HepG2 (cell line): Measurements from ENCODE around the gene RIPK3. TPM values are rescaled to one million over a fixed set of nuclear protein-coding genes. Genes with fewer than 3 reads are reported as not detected.
A peak's percentile ranks its signal among the peaks of the same experiment; 100 is the strongest.

Experiments used
- ASH2L ChIP-seq: fragments of 300-600, 200-600 bp; sonication (generic); IDR thresholded peaks from 2 replicates; pipeline ENCODE4 v1.7.0; 2017; ENCODE audit warnings: low read depth, mild to moderate bottlenecking, moderate library complexity, mixed read lengths, low read length; ENCODE audit not compliant: insufficient read length
- ELF3 ChIP-seq: IDR thresholded peaks from 2 replicates; pipeline ENCODE4 v1.6.1; 2016; ENCODE audit warnings: missing genetic modification reagents, missing compliant biosample characterization
- GATAD1 ChIP-seq: IDR thresholded peaks from 2 replicates; pipeline ENCODE4 v1.6.1; 2016; ENCODE audit warnings: missing genetic modification reagents, missing compliant biosample characterization
- HDAC2 ChIP-seq: sonication (generic); formaldehyde crosslinking; IDR thresholded peaks from 2 replicates; pipeline ENCODE4 v1.4.0; 2020; ENCODE audit warnings: missing genetic modification reagents
- HNRNPK ChIP-seq: fragments of 200-400 bp; formaldehyde crosslinking; IDR thresholded peaks from 2 replicates; pipeline ENCODE4 v1.6.1; 2018; ENCODE audit warnings: low read length, low read depth, moderate library complexity, mild to moderate bottlenecking; ENCODE audit not compliant: poor library complexity, severe bottlenecking
- IRX3 ChIP-seq: sonication (generic); formaldehyde crosslinking; IDR thresholded peaks from 2 replicates; pipeline ENCODE4 v1.8.1; 2023; ENCODE audit warnings: mild to moderate bottlenecking, low read depth, missing genetic modification reagents, borderline replicate concordance
- MED1 ChIP-seq: sonication (generic); formaldehyde crosslinking; IDR thresholded peaks from 2 replicates; pipeline ENCODE4 v1.4.0; 2020; ENCODE audit warnings: missing genetic modification reagents
- MEF2D ChIP-seq: sonication (generic); formaldehyde crosslinking; IDR thresholded peaks from 2 replicates; pipeline ENCODE4 v1.5.1; 2020; ENCODE audit warnings: mild to moderate bottlenecking, missing genetic modification reagents
- MIER3 ChIP-seq: IDR thresholded peaks from 2 replicates; pipeline ENCODE4 v1.6.1; 2016; ENCODE audit warnings: missing compliant biosample characterization, borderline replicate concordance
- NFATC3 ChIP-seq: sonication (generic); formaldehyde crosslinking; IDR thresholded peaks from 2 replicates; pipeline ENCODE4 v1.5.1; 2020; ENCODE audit warnings: mild to moderate bottlenecking, missing genetic modification reagents
- SAP130 ChIP-seq: IDR thresholded peaks from 2 replicates; pipeline ENCODE4 v1.6.1; 2016; ENCODE audit warnings: low read depth
- ZBTB3 ChIP-seq: sonication (generic); formaldehyde crosslinking; IDR thresholded peaks from 2 replicates; pipeline ENCODE4 v1.4.0; 2020; ENCODE audit warnings: low read depth, mild to moderate bottlenecking, moderate library complexity, missing genetic modification reagents, borderline replicate concordance
- ZFX ChIP-seq: sonication (generic); formaldehyde crosslinking; IDR thresholded peaks from 2 replicates; pipeline ENCODE4 v1.4.0; 2020; ENCODE audit warnings: mild to moderate bottlenecking, low read depth, missing genetic modification reagents, moderate library complexity
- ZNF556 ChIP-seq: sonication (generic); formaldehyde crosslinking; IDR thresholded peaks from 2 replicates; pipeline ENCODE4 v1.4.0; 2020; ENCODE audit warnings: mild to moderate bottlenecking, missing genetic modification reagents, borderline replicate concordance
- polyA plus RNA-seq, 8 experiments: library from polyadenylated mRNA; depleted of rRNA in 3 of 8; stranded (reverse) in 7 of 8; unstranded in 1 of 8; fragments of >200 nt; fragmentation: Illumina TruSeq in 4 of 8; extraction: Trizol in 4 of 8; gene quantifications; 2 replicates each; pipeline versions ENCODE4 v1.2.1 to v1.2.3, GENCODE V29; 2011 to 2016; ENCODE audit warnings: low read depth in 4 of 8, missing spikeins in 1 of 8, mixed read lengths in 1 of 8; ENCODE audit not compliant: insufficient read depth in 1 of 8
- total RNA-seq, 5 experiments: library from RNA; depleted of rRNA; stranded (reverse); fragments of >200 nt; fragmentation: Illumina TruSeq; extraction: Trizol; gene quantifications; 2 replicates each; pipeline ENCODE4 v1.2.3, GENCODE V29; 2016; ENCODE audit warnings: low read depth in 1 of 5
- TF ChIP-seq, protein P1 (sequence below): IDR thresholded peaks from 2 replicates; pipeline ENCODE4 v1.6.1; 2016; ENCODE audit warnings: low read depth, missing genetic modification reagents, missing compliant biosample characterization
- TF ChIP-seq, protein P2 (sequence below): sonication (generic); formaldehyde crosslinking; IDR thresholded peaks from 2 replicates; pipeline ENCODE4 v1.4.0; 2020; ENCODE audit warnings: mild to moderate bottlenecking, low read depth, missing genetic modification reagents
- TF ChIP-seq, protein P3 (sequence below): sonication (generic); formaldehyde crosslinking; IDR thresholded peaks from 2 replicates; pipeline ENCODE4 v1.4.0; 2020; ENCODE audit warnings: low read depth, mild to moderate bottlenecking, missing genetic modification reagents
- TF ChIP-seq, protein P4 (sequence below): IDR thresholded peaks from 2 replicates; pipeline ENCODE4 v1.6.1; 2016; ENCODE audit warnings: missing genetic modification reagents, missing compliant biosample characterization
- TF ChIP-seq, protein P5 (sequence below): sonication (generic); formaldehyde crosslinking; IDR thresholded peaks from 2 replicates; pipeline ENCODE4 v1.4.0; 2020; ENCODE audit warnings: mild to moderate bottlenecking, missing genetic modification reagents

RIPK3 gene
- total and polyA plus RNA-seq, 2 of the 13 experiments (the other 11 are each of a cell fraction or from before 2014, with no cell fraction given) = not detected

DNA sequence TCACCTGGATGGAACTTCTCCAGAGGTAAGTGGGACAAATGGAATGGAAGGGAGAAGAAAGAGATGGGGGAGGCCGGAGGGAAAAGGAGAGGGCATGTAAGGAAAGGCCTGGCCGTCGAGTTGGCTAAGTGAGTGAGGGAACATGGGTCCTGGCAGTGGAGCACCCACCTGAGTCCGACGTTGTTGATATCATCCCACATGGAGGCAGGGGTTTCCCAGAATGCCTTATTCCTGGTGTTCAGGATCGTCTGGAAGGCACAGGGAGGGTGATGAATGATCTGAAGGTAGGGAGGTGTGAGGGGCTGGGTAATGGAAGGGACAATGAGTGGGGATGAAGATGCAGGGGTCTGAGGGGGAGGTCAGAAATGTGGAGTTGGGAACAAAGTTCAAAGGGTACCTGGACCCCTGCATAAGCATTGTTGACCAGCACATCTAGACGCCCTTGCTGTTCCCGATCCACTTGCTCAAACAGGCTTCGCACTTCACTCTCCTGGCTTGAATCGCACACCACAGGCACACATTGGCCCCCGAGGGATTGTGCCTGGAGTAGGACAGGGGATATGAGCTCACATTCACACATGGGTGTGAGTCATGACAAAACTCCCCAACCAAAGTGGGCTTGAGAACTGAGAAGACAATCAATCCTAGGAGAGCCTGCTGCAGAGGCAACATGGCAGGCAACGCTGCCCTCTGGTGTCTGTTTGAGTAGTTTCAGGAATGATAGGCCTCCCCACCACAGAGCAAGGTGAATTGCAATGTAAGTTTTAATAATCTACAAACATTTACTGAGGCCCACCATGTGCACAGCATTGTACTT, 43.2 kb downstream of the RIPK3 start (continued):
- TF ChIP-seq, protein P1, sequence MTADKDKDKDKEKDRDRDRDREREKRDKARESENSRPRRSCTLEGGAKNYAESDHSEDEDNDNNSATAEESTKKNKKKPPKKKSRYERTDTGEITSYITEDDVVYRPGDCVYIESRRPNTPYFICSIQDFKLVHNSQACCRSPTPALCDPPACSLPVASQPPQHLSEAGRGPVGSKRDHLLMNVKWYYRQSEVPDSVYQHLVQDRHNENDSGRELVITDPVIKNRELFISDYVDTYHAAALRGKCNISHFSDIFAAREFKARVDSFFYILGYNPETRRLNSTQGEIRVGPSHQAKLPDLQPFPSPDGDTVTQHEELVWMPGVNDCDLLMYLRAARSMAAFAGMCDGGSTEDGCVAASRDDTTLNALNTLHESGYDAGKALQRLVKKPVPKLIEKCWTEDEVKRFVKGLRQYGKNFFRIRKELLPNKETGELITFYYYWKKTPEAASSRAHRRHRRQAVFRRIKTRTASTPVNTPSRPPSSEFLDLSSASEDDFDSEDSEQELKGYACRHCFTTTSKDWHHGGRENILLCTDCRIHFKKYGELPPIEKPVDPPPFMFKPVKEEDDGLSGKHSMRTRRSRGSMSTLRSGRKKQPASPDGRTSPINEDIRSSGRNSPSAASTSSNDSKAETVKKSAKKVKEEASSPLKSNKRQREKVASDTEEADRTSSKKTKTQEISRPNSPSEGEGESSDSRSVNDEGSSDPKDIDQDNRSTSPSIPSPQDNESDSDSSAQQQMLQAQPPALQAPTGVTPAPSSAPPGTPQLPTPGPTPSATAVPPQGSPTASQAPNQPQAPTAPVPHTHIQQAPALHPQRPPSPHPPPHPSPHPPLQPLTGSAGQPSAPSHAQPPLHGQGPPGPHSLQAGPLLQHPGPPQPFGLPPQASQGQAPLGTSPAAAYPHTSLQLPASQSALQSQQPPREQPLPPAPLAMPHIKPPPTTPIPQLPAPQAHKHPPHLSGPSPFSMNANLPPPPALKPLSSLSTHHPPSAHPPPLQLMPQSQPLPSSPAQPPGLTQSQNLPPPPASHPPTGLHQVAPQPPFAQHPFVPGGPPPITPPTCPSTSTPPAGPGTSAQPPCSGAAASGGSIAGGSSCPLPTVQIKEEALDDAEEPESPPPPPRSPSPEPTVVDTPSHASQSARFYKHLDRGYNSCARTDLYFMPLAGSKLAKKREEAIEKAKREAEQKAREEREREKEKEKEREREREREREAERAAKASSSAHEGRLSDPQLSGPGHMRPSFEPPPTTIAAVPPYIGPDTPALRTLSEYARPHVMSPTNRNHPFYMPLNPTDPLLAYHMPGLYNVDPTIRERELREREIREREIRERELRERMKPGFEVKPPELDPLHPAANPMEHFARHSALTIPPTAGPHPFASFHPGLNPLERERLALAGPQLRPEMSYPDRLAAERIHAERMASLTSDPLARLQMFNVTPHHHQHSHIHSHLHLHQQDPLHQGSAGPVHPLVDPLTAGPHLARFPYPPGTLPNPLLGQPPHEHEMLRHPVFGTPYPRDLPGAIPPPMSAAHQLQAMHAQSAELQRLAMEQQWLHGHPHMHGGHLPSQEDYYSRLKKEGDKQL (CRISPR knock-in tag) = no peak
- TF ChIP-seq IRX3 = no peak
- TF ChIP-seq ZBTB3 = no peak
- peak; percentile 76; the same call in 1 of the 2 replicates for TF ChIP-seq MIER3 (CRISPR knock-in tag)
- no peak for TF ChIP-seq ASH2L
- peak; percentile 81 for TF ChIP-seq ZFX (CRISPR knock-in tag)
- TF ChIP-seq MED1 (CRISPR knock-in tag) = no peak
- peak; percentile 80 for TF ChIP-seq MEF2D
- TF ChIP-seq, protein P2, sequence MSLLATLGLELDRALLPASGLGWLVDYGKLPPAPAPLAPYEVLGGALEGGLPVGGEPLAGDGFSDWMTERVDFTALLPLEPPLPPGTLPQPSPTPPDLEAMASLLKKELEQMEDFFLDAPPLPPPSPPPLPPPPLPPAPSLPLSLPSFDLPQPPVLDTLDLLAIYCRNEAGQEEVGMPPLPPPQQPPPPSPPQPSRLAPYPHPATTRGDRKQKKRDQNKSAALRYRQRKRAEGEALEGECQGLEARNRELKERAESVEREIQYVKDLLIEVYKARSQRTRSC (CRISPR knock-in tag) = no peak
- TF ChIP-seq HDAC2 (CRISPR knock-in tag) = peak; percentile 56; the same call in 1 of the 2 replicates
- TF ChIP-seq, protein P3, sequence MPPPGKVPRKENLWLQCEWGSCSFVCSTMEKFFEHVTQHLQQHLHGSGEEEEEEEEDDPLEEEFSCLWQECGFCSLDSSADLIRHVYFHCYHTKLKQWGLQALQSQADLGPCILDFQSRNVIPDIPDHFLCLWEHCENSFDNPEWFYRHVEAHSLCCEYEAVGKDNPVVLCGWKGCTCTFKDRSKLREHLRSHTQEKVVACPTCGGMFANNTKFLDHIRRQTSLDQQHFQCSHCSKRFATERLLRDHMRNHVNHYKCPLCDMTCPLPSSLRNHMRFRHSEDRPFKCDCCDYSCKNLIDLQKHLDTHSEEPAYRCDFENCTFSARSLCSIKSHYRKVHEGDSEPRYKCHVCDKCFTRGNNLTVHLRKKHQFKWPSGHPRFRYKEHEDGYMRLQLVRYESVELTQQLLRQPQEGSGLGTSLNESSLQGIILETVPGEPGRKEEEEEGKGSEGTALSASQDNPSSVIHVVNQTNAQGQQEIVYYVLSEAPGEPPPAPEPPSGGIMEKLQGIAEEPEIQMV (CRISPR knock-in tag) = no peak
- TF ChIP-seq, protein P4, sequence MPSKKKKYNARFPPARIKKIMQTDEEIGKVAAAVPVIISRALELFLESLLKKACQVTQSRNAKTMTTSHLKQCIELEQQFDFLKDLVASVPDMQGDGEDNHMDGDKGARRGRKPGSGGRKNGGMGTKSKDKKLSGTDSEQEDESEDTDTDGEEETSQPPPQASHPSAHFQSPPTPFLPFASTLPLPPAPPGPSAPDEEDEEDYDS (CRISPR knock-in tag) = 0 out of 2 replicates have a peak, but pooled peaks have one; percentile 36
- TF ChIP-seq GATAD1 (CRISPR knock-in tag) = peak; percentile 71; the same call in 1 of the 2 replicates
- TF ChIP-seq SAP130 = peak; percentile 67
- peak; percentile 79; the same call in 1 of the 2 replicates for TF ChIP-seq ZNF556 (CRISPR knock-in tag)
- TF ChIP-seq, protein P5, sequence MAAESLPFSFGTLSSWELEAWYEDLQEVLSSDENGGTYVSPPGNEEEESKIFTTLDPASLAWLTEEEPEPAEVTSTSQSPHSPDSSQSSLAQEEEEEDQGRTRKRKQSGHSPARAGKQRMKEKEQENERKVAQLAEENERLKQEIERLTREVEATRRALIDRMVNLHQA = no peak
- peak; percentile 50 for TF ChIP-seq HNRNPK
- peak; percentile 66; the same call in 1 of the 2 replicates for TF ChIP-seq ELF3
- 0 out of 2 replicates have a peak, but pooled peaks have one; percentile 38 for TF ChIP-seq NFATC3
